Fibroblast of skin of scalp (primary cell): ENCODE measurements around the gene CARD9.

ENCODE experiments used
- DNase-seq: peaks from one replicate; pipeline ENCODE4 v3.0.0-alpha.2; 2013

CARD9 gene

DNA sequence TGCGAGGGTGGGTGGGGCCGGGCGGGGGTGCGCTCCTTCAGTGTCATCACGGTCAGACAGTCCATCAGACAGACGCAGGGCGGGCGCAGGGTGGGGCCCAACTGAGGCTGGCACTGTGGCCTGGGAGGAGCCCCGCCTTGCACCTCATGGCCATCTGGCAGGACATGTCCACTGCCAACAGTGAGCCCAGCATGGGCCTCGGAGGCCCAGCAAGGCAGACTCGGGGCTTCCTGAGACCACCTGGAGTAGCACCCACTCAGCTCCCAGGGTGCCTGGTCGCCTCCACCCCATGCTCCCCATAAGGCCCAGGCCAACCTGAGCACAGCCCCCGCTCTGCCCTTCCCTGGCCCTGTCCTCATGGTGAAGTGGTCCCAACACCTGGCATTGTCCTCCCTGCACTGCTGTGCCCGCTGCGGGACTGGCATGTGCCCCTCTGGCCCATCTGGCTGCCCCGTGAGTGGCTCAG is 54.7 kb downstream of the CARD9 start:
- DNase-seq = no peak

DNA sequence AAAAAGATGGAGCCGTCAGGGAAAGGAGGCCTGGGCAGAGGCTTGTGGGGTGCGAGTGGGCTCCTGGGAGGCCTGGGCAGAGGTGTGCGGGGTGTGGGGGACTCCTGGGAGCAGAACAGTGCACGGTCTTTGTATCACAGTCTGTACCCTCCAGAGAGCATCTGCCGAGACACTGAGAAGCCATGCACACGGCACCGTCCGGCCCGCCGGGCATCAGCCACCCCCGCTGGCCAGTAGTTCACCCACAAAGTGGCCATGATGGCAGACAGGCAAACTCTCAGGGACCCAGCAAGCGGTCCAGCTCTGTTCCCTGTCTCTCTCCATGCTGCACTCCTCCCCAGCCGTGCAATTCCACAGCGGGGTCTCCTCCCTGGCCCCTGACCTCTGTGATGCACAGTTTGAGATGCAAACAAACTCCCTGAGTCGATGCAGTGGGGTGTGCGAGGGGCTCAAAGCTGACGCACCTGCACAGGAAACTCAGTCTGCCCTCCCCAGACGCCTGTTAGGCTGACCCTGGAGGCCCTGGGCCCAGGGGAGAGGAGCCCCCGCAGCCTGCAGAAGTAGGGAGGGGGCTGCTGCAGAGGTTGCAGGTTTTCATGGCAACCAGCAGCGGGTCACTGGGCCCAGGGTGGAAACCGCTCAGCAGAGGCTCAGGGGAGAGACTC is 55.2 kb downstream of the CARD9 start:
- DNase-seq = no peak

- no peak for DNase-seq
These were observed 55.8 kb downstream of the CARD9 start for GRCh38 chr9:136317695-136318094.

DNA sequence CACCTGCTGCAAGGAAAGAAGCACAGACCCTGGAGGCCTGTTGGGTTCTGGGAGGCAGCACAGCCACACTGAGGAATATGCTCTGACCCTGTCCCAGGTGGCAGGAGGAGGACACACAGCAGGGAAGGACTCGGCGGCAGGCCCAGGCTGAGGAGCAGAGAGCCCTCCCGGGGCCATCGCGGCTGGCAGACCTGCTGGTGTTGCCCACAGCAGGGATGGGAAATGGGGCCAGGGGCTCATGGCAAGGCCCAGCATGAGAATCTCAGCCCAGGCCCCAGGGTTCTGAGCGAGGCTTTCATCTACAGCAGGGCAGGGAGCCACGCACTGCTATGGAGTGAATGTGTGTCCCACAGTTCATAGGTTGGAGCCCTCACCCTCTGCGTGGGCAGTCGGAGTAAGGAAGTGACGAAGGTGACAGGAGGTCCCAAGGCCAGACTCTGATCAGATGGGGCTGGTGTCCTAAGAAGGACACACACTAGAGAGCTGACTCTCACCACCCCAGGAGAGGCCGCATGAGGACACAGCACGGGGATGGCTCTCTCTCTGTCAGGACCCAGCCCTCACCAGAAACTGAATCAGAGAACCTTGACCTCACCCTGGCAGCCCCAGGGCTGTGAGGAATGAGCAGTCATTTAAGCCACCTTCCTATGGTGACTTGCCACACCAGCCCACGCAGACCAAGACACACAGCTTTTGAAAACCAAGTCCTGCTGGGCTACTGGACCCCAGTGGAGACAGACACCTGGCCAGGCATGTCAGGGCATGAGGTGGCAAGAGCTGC is 56.4 kb downstream of the CARD9 start:
- DNase-seq = no peak

DNA sequence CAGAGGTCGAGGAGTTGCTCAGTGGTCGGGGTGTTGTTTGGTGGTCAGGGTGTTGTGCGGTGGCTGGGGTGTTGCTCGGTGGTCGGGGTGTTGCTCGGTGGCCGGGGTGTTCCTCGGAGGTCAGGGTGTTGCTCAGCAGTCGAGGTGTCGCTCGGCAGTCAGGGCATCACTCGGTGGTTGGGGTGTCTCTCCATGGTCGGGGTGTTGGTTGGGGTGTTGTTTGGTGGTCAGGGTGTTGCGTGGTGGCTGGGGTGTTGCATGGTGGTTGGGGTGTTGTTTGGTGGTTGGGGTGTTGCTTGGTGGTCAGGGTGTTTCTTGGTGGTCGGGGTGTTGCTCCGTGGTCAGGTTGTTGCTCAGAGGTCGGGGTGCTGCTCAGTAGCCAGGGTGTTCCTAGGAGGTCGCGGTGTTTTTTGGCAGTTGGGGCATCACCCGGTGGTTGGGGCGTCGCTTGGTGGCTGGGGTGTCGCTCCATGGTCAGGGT is 57.2 kb downstream of the CARD9 start:
- no peak for DNase-seq

GRCh38 chr9:136314944-136315343 is 58.5 kb downstream of the CARD9 start:
- no peak for DNase-seq

GRCh38 chr9:136314056-136314416 is 59.4 kb downstream of the CARD9 start:
- DNase-seq = no peak
